Fibroblast of pulmonary artery (primary cell): ENCODE measurements around the gene CCDC33.

Experiments
- DNase-seq: peaks from one replicate; pipeline ENCODE4 v3.0.0-alpha.2; 2010; ENCODE audit warnings: low read depth
- H3K4me3 ChIP-seq: replicated peaks from 2 replicates; pipeline ENCODE4 v1.5.1; 2011; ENCODE audit warnings: low read depth, mild to moderate bottlenecking, control low read depth, low read length, moderate library complexity
- TF ChIP-seq, protein P1 (sequence below): IDR thresholded peaks from 2 replicates; pipeline ENCODE4 v1.5.1; 2011; ENCODE audit warnings: mild to moderate bottlenecking, control low read depth, low read length, inconsistent platforms; ENCODE audit errors: missing control alignments

The CCDC33 gene

GRCh38 chr15:74261685-74262084, 25.6 kb downstream of the CCDC33 start:
- H3K4me3 ChIP-seq, result no peak overlapping the region
- DNase-seq, result no peak
- TF ChIP-seq, protein P1, sequence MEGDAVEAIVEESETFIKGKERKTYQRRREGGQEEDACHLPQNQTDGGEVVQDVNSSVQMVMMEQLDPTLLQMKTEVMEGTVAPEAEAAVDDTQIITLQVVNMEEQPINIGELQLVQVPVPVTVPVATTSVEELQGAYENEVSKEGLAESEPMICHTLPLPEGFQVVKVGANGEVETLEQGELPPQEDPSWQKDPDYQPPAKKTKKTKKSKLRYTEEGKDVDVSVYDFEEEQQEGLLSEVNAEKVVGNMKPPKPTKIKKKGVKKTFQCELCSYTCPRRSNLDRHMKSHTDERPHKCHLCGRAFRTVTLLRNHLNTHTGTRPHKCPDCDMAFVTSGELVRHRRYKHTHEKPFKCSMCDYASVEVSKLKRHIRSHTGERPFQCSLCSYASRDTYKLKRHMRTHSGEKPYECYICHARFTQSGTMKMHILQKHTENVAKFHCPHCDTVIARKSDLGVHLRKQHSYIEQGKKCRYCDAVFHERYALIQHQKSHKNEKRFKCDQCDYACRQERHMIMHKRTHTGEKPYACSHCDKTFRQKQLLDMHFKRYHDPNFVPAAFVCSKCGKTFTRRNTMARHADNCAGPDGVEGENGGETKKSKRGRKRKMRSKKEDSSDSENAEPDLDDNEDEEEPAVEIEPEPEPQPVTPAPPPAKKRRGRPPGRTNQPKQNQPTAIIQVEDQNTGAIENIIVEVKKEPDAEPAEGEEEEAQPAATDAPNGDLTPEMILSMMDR, result no peak

DNA sequence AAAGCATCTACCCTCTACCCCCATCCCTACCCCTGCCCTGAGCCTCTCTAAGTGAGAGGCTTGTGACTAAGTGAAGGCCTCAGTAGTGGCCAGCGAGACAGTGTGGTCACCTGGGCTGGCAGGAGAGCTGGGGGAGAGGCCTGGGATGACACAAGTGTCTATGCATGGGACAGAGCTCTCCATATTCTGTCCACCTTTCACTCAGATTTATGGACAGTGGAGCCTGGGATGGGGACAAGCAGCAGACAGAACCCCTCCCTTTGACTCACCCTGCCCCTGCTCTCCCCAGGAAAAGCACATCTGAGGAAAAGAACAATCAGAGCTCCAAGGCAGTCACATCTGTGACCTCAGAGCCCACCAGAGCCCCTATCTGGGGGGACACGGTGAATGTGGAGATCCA, 26.0 kb downstream of the CCDC33 start:
- H3K4me3 ChIP-seq, result no peak overlapping the region
- TF ChIP-seq, protein P1, result no peak
- no peak for DNase-seq

GRCh38 chr15:74262625-74263024, 26.5 kb downstream of the CCDC33 start:
- TF ChIP-seq, protein P1, result no peak
- no peak overlapping the region for H3K4me3 ChIP-seq
- DNase-seq, result no peak

- DNase-seq, result no peak
- TF ChIP-seq, protein P1, result no peak
- H3K4me3 ChIP-seq, result no peak overlapping the region
These were observed 27.3 kb downstream of the CCDC33 start for GRCh38 chr15:74263466-74263865.

DNA sequence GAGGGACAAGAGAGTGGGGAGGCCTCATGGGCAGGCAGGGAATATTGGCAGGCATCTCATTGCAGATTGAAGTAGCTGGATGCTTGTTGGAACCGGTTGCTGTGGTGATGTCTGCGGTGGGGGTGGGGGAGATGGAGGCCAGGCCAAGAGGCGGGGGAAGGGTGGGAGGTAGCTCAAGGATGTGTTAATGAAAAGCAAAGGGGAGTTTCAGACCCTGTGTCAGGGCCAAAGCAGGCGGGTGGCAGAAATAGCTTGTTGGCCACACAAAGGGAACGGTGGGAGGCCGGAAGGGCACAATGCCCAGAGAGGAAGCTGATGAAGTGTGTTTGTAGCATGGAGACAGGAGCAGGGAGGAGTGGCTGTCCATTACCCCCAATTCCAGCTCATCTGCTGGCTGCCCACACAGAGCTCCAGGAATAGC, 28.0 kb downstream of the CCDC33 start:
- no peak for DNase-seq
- H3K4me3 ChIP-seq, result no peak overlapping the region
- TF ChIP-seq, protein P1, result no peak

DNA sequence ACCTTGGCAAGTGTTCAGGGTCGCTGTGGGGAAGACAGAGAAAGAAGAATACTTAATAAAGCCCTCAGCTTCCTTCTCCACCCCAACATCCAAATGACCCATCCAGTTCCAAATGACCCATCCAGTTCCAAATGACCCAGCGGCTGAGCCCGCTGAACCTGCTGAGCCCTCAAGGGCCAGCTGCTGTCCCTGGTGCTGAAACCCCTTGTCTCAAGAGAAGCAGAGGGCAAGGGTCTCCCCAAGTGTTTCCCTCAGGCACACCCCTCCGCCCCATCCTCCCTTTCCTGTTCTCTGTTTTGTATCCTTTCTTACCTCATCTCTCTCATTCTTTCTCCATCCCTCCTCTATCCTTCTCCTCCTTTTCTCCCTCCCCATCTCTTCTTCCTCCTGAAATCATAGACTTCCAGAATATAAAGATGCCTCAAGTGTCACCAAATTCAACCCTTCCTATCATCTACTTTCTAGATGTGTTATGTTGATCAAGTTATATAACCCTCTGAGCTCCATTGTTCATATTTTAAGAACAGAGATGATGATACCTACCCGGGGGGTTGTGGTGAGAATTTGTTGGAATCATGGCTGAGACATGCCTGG, 29.0 kb downstream of the CCDC33 start:
- TF ChIP-seq, protein P1, result no peak
- peak; percentile 48 for DNase-seq
- no peak overlapping the region for H3K4me3 ChIP-seq

DNA sequence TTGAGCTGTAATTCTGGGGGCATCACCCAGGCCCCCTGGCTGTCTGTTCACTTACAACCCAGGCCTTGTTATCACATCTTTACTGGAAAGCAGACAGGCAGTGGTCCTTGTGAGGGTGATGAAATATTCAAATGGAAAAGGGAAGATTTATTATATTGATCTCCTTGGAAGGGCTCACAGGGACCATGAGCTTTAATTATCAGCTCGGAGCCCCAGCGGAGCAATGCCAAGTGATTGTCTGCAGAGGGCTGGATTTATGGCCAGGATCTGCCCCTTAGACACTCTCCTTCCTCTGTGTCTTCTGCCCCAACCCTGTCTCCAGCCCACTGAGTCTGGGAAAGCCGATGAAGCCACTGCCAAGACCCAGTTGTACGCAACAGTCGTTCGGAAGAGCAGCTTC, 31.9 kb downstream of the CCDC33 start:
- TF ChIP-seq, protein P1, result no peak
- H3K4me3 ChIP-seq, result no peak overlapping the region
- no peak for DNase-seq
